ENCODE data around the gene ESRRA.

ESRRA gene

DNA sequence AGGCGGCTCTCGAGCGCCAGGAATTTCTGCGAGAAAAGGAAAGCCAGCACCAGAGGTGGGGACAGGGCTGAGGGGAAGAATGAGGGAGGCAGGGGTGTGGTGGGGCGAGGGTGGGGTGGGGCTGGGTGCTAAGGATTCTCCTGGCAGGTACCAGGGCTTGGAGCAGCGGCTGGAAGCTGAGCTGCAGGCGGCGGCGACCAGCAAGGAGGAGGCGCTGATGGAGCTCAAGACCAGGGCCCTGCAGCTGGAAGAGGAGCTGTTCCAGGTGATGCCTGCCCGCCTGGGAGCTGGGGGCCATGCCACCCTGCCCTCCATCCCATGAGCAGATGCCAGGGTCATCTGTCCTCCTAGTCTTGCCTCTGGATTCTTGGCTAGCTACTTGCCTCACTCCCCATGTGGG lies 44.1 kb downstream of the ESRRA start:
- Histone ChIP-seq H3K36me3 (ENCODE audit: control insufficient read depth in 1 of 2, insufficient read depth in 2 of 2, low read length in 2 of 2) (no peaks in the 10 kb centered on the region), H3K79me1 (ENCODE audit: low read length) (no peaks in the 10 kb centered on the region), H3K27me3 (ENCODE audit: insufficient read depth, low read length) (no peaks in the 10 kb centered on the region), H3K4ac (ENCODE audit: low read depth, low read length) (no peak overlapping the region), H2AFZ (ENCODE audit: insufficient read depth, low read length, poor library complexity) (no peak overlapping the region), H3K9ac (ENCODE audit: low read length) (no peak overlapping the region), H4K91ac (ENCODE audit: low read depth, low read length) (no peak overlapping the region), H3K9me3 (ENCODE audit: insufficient read depth, low read depth, low read length) (no peaks in the 10 kb centered on the region), H2BK5ac (ENCODE audit: low read depth, low read length, poor library complexity) (no peak overlapping the region), H3K4me2 (ENCODE audit: low read length) (no peak overlapping the region), H3K27ac (ENCODE audit: low read depth, low read length) (no peak overlapping the region), H2BK120ac (ENCODE audit: insufficient read depth, low read length, poor library complexity) (no peak overlapping the region), H3K14ac (ENCODE audit: low read length) (no peak overlapping the region), H3K79me2 (ENCODE audit: control insufficient read depth, insufficient read depth, low read length, poor library complexity) (no peaks in the 10 kb centered on the region), H3K4me1 (ENCODE audit: control insufficient read depth in 1 of 2, insufficient read depth in 2 of 2, low read length in 2 of 2) (peaks cover 2 to 5% of the 10 kb centered on the region in 2 experiments), H3K18ac (ENCODE audit: low read length) (no peak overlapping the region), H2AK5ac (ENCODE audit: low read length) (no peak overlapping the region), H3K23ac (ENCODE audit: low read length) (no peak overlapping the region), H4K12ac (ENCODE audit: low read depth, low read length) (no peak overlapping the region), H4K8ac (ENCODE audit: low read depth, low read length) (no peak overlapping the region), H3K4me3 (ENCODE audit: low read depth, low read length) (no peak overlapping the region), H2BK12ac (ENCODE audit: low read length) (no peak overlapping the region)
- WGBS (ENCODE audit: extremely low coverage, insufficient coverage, insufficient read length): no CpG with 5 or more reads among the region's 11 CpGs
- no peak for DNase-seq

DNA sequence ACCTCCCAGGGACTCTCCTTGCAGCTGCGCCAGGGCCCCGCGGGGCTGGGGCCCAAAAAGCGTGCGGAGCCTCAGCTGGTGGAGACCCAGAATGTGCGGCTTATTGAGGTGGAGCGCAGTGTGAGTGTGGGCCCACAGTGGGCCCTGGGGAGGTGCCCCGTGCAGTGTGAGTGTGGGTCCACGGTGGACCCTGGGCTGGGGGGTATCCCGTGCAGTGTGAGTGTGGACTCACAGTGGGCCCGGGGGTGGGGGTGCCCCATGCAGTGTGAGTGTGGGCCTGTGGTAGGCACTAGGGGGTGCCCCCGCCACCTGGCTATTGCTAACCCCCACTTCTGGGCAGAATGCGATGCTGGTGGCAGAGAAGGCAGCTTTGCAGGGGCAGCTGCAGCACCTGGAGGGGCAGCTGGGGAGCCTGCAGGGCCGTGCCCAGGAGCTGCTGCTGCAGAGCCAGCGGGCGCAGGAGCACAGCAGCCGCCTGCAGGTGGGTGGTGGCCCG lies 45.9 kb downstream of the ESRRA start:
- Histone ChIP-seq H2AFZ (ENCODE audit: insufficient read depth, low read length, poor library complexity) (no peak overlapping the region), H2BK120ac (ENCODE audit: insufficient read depth, low read length, poor library complexity) (no peak overlapping the region), H2BK5ac (ENCODE audit: low read depth, low read length, poor library complexity) (no peak overlapping the region), H3K27ac (ENCODE audit: low read depth, low read length) (no peak overlapping the region), H3K9ac (ENCODE audit: low read length) (no peak overlapping the region), H3K4me3 (ENCODE audit: low read depth, low read length) (no peak overlapping the region), H4K91ac (ENCODE audit: low read depth, low read length) (no peak overlapping the region), H3K4ac (ENCODE audit: low read depth, low read length) (no peak overlapping the region), H3K23ac (ENCODE audit: low read length) (no peak overlapping the region), H4K12ac (ENCODE audit: low read depth, low read length) (no peak overlapping the region), H3K14ac (ENCODE audit: low read length) (no peak overlapping the region), H2BK12ac (ENCODE audit: low read length) (no peak overlapping the region), H4K8ac (ENCODE audit: low read depth, low read length) (no peak overlapping the region), H3K79me1 (ENCODE audit: low read length) (peaks cover 4% of the 10 kb centered on the region), H2AK5ac (ENCODE audit: low read length) (no peak overlapping the region), H3K79me2 (ENCODE audit: control insufficient read depth, insufficient read depth, low read length, poor library complexity) (peaks cover 2% of the 10 kb centered on the region), H3K27me3 (ENCODE audit: insufficient read depth, low read length) (no peaks in the 10 kb centered on the region), H3K4me2 (ENCODE audit: low read length) (no peak overlapping the region), H3K4me1 (ENCODE audit: control insufficient read depth in 1 of 2, insufficient read depth in 2 of 2, low read length in 2 of 2) (peaks cover 9 to 13% of the 10 kb centered on the region in 2 experiments), H3K36me3 (ENCODE audit: control insufficient read depth in 1 of 2, insufficient read depth in 2 of 2, low read length in 2 of 2) (no peaks in the 10 kb centered on the region), H3K9me3 (ENCODE audit: insufficient read depth, low read depth, low read length) (no peaks in the 10 kb centered on the region), H3K18ac (ENCODE audit: low read length) (no peak overlapping the region)
- no peak for DNase-seq
- no CpG with 5 or more reads among the region's 18 CpGs for WGBS (ENCODE audit: extremely low coverage, insufficient coverage, insufficient read length)

GRCh38 chr11:64352099-64352994 lies 47.0 kb downstream of the ESRRA start:
- H3K27me3 ChIP-seq (ENCODE audit: insufficient read depth, low read length): no peaks in the 10 kb centered on the region
- no peak for DNase-seq
- no peak overlapping the region for H3K4me2 ChIP-seq (ENCODE audit: low read length)
- no peaks in the 10 kb centered on the region for H3K9me3 ChIP-seq (ENCODE audit: insufficient read depth, low read depth, low read length)
- peaks cover 2% of the 10 kb centered on the region for H3K79me2 ChIP-seq (ENCODE audit: control insufficient read depth, insufficient read depth, low read length, poor library complexity)
- no peak overlapping the region for H4K8ac ChIP-seq (ENCODE audit: low read depth, low read length)
- H3K4ac ChIP-seq (ENCODE audit: low read depth, low read length): no peak overlapping the region
- no peak overlapping the region for H3K23ac ChIP-seq (ENCODE audit: low read length)
- H3K27ac ChIP-seq (ENCODE audit: low read depth, low read length): no peak overlapping the region
- no peak overlapping the region for H3K4me3 ChIP-seq (ENCODE audit: low read depth, low read length)
- H2BK12ac ChIP-seq (ENCODE audit: low read length): no peak overlapping the region
- H2AFZ ChIP-seq (ENCODE audit: insufficient read depth, low read length, poor library complexity): no peak overlapping the region
- H3K14ac ChIP-seq (ENCODE audit: low read length): no peak overlapping the region
- no peak overlapping the region for H2BK120ac ChIP-seq (ENCODE audit: insufficient read depth, low read length, poor library complexity)
- no CpG with 5 or more reads among the region's 33 CpGs for WGBS (ENCODE audit: extremely low coverage, insufficient coverage, insufficient read length)
- H4K91ac ChIP-seq (ENCODE audit: low read depth, low read length): no peak overlapping the region
- no peak overlapping the region for H3K9ac ChIP-seq (ENCODE audit: low read length)
- H3K36me3 ChIP-seq (ENCODE audit: control insufficient read depth in 1 of 2, insufficient read depth in 2 of 2, low read length in 2 of 2): no peaks in the 10 kb centered on the region
- no peak overlapping the region for H3K18ac ChIP-seq (ENCODE audit: low read length)
- H3K79me1 ChIP-seq (ENCODE audit: low read length): peaks cover 12% of the 10 kb centered on the region
- peaks cover 15 to 17% of the 10 kb centered on the region in 2 experiments for H3K4me1 ChIP-seq (ENCODE audit: control insufficient read depth in 1 of 2, insufficient read depth in 2 of 2, low read length in 2 of 2)
- no peak overlapping the region for H2BK5ac ChIP-seq (ENCODE audit: low read depth, low read length, poor library complexity)
- no peak overlapping the region for H4K12ac ChIP-seq (ENCODE audit: low read depth, low read length)
- no peak overlapping the region for H2AK5ac ChIP-seq (ENCODE audit: low read length)

DNA sequence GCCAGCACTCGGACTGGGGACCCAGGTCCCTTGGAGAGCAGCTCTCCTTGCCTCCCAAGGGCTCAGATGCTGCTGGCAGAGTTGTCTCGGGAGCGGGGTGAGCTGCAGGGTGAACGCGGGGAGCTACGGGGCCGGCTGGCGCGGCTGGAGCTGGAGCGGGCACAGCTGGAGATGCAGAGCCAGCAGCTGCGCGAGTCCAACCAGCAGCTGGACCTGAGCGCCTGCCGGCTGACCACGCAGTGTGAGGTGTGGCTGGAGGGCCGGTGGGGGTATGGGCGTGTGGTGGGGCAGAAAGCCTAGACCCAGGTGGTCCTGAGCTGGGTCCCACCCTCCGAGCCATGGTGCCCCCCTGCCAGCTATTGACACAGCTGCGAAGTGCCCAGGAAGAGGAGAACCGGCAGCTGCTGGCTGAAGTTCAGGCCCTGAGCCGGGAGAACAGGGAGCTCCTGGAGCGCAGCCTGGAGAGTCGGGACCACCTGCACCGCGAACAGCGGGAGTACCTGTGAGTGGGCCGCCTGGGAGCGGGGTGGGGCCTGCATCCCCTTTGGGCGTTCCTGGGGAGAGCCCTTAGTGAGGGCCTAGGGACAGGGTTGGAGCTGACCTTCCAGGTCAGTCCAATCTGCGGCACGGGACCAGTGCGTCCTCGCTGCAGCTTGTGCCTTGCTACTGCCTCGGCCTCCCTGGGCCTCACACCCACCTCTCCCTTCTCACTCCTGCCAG lies 47.8 kb downstream of the ESRRA start:
- Histone ChIP-seq H2BK120ac (ENCODE audit: insufficient read depth, low read length, poor library complexity) (no peak overlapping the region), H3K4me2 (ENCODE audit: low read length) (no peak overlapping the region), H3K4me1 (ENCODE audit: control insufficient read depth in 1 of 2, insufficient read depth in 2 of 2, low read length in 2 of 2) (peaks cover 18 to 25% of the 10 kb centered on the region in 2 experiments), H3K4me3 (ENCODE audit: low read depth, low read length) (no peak overlapping the region), H3K23ac (ENCODE audit: low read length) (no peak overlapping the region), H2BK5ac (ENCODE audit: low read depth, low read length, poor library complexity) (no peak overlapping the region), H4K91ac (ENCODE audit: low read depth, low read length) (no peak overlapping the region), H3K79me2 (ENCODE audit: control insufficient read depth, insufficient read depth, low read length, poor library complexity) (peaks cover 2% of the 10 kb centered on the region), H2AFZ (ENCODE audit: insufficient read depth, low read length, poor library complexity) (no peak overlapping the region), H3K36me3 (ENCODE audit: control insufficient read depth in 1 of 2, insufficient read depth in 2 of 2, low read length in 2 of 2) (no peaks in the 10 kb centered on the region), H2BK12ac (ENCODE audit: low read length) (no peak overlapping the region), H3K9ac (ENCODE audit: low read length) (no peak overlapping the region), H3K4ac (ENCODE audit: low read depth, low read length) (no peak overlapping the region), H3K14ac (ENCODE audit: low read length) (no peak overlapping the region), H2AK5ac (ENCODE audit: low read length) (no peak overlapping the region), H3K18ac (ENCODE audit: low read length) (no peak overlapping the region), H3K79me1 (ENCODE audit: low read length) (peaks cover 17% of the 10 kb centered on the region), H4K12ac (ENCODE audit: low read depth, low read length) (no peak overlapping the region), H4K8ac (ENCODE audit: low read depth, low read length) (no peak overlapping the region), H3K9me3 (ENCODE audit: insufficient read depth, low read depth, low read length) (no peaks in the 10 kb centered on the region), H3K27me3 (ENCODE audit: insufficient read depth, low read length) (no peaks in the 10 kb centered on the region), H3K27ac (ENCODE audit: low read depth, low read length) (no peak overlapping the region)
- DNase-seq: no peak
- WGBS (ENCODE audit: extremely low coverage, insufficient coverage, insufficient read length): no CpG with 5 or more reads among the region's 34 CpGs
